Activated CD4-positive, CD25-positive, alpha-beta regulatory T cell treated with anti-CD3 and anti-CD28 coated beads, Interleukin-2, amount 50 U/mL, for 16 hours (primary cell): ENCODE data around the gene HSP90AA1.
"Not testable (repeated sequence)": the region's sequence is repeated elsewhere in the genome, so short reads cannot be mapped to it uniquely, and the experiment has no call there.

ENCODE experiments used
- DNase-seq: peaks from one replicate; pipeline ENCODE4 v3.0.0-alpha.2; 2020; ENCODE audit warnings: low read depth, low spot score

Gene HSP90AA1

DNA sequence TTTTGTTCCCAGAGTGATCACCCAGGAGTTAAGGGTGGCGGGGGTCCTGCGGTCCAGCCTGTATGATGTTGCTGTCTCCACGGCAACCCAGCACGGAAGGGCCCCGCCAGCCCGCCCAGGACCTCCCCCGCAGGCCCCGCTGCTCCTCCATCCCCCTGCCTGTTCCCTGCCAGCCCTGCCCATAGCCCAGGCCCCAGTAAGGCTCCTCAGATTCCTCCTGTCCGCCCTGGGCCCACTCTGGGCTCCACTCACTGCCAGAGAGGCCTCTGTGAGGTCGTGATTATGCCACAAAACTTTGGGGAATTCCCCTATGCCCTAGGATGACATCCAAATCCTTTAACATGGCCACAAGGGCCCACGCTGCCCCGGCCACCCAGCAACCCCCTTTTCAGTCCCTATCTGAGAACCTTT, 20.8 kb downstream of the HSP90AA1 start:
- DNase-seq = no peak

DNA sequence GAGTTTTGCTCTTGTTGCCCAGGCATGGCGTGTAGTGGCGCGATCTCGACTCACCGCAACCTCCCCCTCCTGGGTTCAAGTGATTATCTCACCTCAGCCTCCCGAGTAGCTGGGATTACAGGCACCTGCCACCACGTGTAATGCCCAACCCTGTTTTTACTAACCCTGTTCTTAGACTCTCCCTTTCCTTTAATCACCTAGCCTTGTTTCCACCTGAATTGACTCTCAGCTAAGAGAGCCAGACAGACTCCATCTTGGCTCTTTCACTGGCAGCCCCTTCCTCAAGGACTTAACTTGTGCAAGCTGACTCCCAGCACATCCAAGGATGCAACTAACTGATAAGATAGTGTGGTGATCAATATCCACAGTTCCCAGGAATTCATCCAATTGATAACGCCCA, 22.3 kb downstream of the HSP90AA1 start:
- DNase-seq = not testable (repeated sequence)

DNA sequence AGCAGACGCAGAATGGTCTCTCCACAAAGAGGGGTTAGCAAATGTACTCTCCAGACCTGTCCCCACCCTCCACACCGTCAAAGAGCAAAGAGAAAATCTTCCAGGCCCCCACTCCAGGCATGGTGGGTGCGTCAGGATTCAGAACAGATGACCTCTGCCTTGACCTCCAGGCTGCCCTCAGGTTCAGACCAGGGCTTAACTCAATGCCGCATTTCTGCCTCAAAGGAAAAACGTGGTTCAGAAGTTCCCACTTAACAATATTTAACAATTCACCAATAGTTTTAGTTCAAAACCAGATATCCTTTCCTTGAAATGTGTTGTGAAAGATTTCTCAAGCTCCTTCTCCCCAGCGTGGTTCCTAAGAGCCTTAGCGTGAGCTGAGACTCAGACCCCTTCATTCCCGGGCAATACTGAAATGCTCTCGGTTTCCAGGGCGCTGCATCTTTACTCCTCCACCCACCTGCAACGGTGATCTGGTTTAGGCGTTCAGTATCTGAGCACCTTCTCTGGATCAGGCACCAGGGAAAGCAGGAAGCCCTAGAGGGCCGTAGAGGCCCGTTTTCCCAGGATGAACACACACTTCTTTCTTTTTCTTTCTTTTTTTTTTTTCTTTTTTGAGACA, 22.9 kb downstream of the HSP90AA1 start:
- no peak for DNase-seq

DNA sequence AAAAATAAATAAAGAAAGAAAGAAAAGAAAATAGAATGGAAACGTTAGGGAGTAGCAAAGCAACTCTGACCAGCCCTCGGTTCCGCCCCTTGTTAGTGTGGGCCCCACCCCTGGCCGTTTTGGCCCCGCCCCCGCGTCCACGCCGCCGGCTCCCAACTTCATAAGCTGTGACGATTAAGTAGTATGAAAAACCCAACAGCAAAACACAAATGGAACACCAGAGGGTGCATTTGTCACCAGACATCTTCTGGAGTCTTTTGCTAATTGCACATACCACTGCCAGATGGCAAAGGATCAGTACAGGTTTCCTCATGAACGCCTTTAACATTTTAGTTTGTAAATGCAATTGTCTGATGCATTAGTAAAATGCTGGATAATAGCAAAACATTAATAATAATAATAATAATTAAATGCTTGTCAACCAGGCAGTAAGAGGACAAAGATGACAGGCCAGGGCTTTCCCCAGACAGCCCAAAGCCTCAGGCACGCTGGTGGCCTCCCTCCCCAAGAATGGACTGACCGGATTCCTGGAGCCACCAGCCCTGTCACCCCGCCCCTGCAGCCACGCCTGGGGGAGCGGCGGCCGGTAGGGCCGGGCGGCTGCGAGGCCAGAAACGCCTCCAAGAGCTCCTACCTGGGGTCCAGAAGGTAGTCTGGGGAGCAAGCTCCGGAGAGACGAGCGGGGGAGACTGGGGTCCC, 23.6 kb downstream of the HSP90AA1 start:
- DNase-seq = peak; percentile 38

DNA sequence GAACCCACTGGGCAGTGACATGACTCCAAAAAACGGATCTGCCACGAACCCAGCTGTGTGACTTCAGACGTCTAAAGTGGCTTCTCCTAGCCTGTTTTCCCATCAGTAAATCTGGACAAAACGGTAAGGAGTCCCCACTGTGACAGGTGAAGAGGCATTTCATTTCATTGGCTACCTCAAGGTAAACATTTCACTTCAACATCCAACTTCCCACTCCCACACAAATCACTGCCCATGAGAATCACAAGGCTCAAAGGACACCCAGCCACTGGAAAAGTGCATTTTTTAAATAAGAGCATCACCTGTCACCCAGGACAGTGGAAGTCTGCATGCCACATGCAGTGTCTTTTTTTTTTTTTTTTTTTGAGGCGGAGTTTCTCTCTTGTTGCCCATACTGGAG, 27.9 kb downstream of the HSP90AA1 start:
- DNase-seq = no peak

DNA sequence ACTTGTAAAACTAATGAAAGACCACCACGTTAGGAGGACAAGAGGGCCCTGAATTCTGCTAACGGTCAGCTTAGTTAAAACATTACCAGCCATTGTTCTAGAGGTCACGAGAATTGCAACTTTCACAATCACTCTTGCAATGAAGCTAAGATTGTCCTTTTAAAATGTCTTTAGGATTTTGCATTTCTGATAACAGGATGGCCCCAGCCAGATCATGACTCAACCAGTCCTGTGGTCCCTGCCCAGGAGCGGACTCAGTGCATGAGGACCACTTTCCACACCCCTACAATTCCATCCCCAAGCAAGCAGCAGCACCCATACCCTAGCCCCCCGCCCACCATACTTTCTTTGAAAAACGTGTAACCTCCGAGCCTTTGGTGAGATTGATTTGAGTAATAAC, 28.7 kb downstream of the HSP90AA1 start:
- no peak for DNase-seq

DNA sequence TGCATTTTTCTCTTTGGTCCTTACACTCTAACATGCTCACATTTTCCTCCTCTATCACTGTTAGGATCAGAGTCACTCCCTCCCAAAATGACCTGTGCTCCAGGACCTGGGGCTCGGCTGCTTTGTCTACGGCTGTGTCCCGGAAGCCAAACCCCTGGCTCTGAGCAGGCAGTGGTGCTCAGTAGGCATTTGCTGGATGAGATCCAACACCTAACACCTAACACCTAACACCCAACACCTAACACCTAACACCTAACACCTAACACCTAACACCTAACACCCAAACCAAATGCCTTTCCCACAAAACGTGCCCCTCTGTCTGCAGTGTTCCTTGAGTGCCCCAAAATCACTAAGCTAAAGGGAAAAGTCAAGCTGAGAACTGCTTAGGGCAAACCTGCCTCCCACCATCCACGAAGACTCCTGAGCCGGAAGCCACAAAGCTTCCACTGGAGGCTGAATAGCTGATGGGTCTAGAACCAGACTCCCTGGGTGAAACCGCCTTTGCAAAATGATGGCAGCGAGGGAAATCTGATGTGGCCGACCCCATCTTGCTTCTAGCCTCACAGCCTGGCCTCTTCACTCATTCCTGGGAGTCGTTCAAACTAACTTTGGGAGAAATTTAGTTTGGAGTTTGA, 29.2 kb downstream of the HSP90AA1 start:
- DNase-seq = no peak

DNA sequence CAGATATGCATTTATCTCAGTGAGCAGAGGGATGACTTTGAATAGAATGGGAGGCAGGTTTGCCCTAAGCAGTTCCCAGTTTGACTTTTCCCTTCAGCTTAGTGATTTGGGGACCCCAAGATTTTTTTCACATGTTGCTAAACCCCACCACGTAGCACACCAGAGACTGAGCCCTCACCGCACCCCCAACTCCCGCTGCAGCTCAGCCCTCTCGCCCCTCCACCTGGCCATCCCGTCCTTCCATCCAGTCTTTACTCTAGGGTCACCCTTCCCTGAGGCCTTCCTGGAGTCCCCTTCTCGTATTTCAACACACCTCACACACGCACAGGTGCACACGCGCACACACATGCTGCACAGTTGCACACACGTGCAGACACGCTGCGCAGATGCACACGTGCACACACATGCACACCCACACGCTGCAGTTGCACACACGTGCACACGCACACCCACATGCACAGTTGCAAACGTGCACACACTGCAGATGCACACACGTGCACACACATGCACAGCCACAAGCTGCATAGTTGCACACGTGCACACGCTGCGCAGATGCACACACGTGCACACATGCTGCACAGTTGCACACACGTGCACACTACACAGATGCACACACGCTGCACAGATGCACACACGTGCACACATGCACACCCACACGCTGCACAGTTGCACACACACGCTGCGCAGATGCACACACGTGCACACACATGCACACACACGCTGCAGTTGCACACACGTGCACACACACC, 30.0 kb downstream of the HSP90AA1 start:
- no peak for DNase-seq

DNA sequence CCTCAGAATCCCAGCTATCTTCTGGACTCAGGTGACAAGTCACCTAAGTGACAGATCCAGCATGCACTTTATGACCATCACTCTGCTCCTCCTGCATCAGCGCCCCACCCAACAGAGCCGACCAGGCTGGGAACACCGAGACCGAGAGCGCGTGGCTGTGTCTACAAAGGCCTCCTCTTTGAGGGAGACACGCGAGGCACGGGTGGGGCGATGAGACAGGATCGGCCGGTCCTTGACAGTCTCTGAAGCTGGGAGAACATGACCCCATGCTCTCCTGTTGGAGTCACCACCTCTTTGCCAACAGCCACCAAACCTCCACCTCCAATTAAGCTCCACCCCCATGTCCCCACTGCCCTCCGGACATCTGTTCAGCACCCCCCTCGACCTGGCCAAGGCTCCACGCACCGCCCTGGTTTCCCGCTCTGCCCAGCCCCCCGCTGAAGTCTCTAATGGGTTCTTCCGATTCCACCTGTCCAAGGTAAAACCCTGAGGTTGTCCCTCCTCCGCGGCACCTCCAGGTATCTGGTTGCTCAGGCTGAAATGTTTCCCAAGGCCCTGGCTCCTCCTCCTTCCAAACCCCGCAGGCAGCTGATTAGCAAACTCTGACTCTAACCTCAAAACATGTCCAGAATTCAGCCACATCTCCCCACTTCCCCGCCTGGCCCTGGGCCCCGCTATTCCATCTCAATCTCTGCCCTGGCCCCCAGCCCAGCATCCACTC, 31.5 kb downstream of the HSP90AA1 start:
- no peak for DNase-seq

DNA sequence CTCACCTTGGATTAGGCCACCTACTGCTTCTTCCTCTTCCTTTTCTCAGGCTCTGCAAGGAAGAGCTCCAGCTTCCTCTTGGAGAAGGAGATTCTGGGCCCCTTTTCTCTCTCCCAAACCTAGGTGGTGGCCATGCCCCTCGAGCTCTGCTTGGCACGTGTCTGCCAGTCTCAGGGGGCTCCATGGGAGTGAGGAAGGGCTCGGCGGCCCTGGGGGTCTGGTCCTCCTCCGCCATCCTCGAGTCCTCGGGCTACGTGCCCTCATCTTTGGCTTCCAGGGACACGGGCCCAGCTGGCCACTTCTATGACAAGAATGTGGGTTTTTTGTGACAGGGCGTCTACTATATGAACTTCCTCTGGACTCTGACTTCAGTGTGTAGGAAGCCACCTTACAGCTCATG, 34.3 kb downstream of the HSP90AA1 start:
- DNase-seq = no peak

DNA sequence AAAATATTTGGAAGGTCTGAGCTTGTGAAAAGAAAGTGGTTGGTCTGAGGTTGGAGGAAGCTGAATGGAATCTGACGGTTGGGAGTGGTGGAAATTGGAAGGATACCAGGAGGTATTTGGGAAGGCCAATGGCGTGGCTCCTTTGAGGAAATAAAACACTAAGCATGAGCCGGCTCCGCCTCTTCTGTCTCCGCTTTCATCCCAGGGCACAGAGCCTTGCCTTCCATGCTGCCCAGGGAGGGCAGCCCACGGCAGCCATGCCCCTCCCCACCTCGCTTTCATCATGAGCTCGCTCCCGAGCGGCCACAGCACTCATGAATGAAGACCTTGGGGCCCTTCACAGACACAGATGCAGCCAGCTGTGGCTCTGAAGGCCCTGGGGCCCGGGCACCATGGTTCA, 36.2 kb downstream of the HSP90AA1 start:
- DNase-seq = no peak

DNA sequence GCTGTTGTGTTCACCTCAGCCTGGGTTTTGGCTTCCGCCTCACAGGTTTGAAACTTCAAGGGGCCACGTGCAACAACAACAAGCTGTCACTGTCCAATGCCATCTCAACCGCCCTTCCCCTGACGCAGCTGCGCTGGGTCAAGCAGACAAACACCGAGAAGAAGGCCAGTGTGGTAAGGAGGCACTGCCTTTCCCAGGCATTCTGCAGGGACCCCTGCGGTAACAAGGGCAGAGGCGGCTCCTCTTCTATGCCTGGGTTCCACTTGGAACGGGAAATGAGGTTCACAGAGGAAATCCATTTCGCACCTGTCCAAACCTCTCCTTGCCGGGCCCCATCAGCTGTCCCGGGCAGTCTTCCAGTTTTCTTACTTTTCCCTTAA, 36.8 kb downstream of the HSP90AA1 start:
- no peak for DNase-seq

DNA sequence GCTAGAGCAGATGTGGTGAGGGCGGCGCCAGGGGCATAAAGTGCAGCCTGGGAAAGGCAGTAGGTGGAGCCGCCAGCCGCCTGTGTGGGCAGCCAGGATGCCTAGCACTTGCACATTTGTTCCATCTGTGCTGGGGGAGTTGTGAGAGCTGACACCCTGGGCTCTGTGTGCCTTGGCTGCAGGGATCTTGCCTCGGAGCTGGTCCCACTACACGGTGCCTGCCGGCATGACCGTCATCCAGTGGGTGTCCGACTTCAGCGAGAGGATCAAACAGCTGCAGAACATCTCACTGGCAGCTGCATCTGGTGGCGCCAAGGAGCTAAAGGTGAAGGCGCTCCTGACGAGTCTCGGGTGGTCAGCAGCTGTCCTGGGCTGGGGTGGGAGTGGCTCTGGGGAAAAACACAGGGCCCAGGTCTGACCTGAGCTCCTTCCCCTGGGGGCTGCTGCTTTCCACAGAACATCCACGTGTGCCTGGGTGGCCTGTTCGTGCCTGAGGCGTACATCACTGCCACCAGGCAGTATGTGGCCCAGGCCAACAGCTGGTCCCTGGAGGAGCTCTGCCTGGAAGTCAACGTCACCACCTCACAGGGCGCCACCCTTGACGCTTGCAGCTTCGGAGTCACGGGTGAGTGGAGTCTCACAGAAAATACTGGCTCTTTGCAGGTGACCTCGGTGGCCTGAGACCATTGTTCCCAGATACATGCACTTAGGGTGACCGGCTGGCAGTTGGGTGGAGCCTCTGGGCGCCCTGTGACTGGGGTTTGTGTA, 37.4 kb downstream of the HSP90AA1 start:
- DNase-seq = no peak

DNA sequence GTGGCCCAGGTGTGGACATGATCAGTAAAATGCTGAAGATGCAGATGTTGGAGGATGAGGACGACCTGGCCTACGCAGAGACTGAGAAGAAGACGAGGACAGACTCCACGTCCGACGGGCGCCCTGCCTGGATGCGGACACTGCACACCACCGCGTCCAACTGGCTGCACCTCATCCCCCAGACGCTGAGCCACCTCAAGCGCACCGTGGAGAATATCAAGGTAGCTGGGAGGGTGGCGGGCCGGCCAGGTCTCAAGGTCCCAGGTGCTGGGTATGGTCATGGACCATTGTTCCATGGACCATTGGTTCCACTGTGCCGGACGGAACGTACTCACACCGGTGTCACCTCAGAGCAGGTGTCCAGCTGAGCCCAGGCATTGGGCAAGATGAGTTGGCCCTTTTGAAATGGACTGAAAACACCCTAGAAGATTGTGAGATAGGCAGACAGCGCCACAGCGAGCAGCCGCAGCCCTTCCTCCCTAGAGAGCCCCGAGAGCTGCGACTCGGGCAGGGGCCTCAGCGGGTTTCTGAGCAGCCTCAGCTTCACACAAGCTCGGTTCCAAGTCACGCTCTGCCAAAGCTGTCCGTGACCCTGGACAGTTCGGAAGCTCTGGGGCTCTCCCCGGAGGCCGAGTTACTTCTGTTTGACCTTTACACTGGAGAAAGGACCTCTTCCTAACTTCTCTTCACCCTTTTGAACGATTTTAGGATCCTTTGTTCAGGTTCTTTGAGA, 38.9 kb downstream of the HSP90AA1 start:
- no peak for DNase-seq

DNA sequence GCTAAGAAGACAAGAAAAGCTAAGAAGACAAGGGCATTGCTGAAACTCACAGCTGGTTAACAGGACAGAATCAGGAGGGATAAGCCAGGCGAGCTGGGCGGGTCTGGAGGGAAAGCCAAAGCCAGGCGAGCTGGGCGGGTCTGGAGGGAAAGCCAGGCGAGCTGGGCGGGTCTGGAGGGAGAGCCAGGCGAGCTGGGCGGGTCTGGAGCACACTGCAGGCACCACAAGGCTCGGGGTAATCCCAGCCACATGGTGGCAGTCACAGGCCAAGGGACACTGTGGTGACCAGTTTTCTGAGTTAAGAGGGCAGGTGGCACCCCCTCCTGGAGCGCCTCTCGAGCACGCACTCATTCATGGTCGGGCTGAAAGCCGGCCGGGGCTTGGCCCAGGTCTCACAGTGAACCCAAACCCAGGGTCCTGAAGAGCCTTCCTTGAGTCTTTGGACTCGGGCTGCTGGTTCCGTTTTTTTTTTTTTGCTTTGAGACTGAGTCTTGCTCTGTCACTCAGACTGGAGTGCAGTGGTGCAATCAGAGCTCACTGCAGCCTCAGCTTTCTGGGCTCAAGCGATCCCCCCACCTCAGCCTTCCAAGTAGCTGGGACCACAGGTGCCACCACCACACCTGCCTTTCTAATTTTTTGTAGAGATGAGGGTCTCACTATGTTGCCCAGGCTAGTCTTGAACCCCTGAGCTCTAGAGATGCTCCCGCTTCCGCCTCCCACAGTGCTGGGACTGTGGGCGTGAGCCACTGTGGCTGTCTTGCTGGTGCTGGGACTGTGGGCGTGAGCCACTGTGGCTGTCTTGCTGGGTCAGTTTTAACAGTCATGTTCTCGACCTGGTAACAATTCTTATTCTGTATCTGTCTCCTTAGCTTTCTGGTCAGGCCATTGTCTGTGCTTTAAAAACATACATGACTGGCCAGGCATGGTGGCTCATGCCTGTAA, 40.2 kb downstream of the HSP90AA1 start:
- no peak for DNase-seq

DNA sequence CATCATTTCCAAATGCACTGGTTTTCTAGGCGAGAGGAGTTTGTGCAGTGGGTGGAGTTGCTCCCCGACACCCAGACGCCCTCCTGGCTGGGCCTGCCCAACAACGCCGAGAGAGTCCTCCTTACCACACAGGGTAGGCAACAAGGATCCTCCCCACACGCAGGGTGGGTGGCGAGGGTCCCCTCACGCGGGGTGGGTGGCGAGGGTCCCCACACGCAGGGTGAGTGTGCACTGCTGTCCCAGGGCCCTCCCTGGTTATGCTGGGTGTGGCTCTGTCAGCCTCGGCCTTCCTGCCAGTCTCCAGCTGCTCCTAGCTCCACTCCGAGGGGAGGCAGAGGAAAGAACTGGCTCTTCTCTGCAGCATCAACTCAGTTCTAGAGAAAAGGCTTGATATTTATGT, 42.3 kb downstream of the HSP90AA1 start:
- DNase-seq = no peak

DNA sequence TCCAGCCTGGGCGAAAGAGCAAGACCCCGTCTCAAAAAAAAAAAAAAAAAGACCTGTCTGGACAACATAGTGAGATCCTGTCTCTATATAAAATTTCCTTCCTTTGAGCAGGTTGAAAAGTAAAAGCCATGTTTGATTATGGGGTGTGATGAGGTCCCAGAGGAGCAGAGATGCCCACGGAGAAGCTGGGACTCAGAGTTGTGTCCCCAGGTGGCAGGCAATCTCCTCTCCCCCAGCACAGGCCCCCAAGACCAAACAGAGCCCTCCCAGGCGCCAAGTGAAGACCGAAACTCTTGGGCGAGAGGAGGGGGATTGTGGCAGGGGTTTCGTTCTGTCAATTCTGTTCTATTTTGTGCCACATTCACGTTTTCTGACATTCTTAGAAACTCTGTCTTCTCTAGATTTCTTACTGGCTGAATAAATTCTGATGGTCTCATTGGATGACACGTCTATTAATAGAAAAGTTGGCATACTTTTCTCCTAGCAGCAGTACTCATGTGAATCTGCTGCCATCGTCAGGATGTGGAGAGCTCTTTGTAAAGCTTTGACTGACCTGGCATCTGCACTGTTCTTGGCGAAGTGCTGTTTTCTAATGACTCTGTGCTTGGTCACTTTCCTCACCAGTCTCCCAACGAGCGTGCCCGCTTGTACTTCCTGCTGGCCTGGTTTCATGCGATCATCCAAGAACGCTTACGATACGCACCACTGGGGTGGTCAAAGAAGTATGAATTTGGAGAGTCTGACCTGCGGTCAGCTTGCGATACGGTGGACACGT, 43.4 kb downstream of the HSP90AA1 start:
- no peak for DNase-seq

DNA sequence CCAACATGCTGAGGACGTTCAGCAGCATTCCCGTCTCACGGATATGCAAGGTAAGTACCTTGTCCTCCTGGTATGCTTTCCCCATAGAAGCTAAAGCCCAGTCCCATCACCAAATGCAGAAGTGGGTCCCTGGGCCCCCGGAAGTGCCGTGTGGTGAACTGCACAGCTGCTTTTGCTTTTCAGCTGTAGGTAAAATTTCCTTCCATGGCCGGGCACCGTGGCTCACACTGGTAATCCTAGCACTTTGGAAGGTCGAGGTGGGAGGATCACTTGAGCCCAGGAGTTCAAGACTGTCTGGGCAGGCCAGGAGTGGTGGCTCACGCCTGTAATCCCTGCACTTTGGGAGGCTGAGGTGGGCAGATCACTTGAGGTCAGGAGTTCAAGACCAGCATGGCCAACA, 44.1 kb downstream of the HSP90AA1 start:
- DNase-seq = no peak
